ENCODE measurements around the gene PDE10A.

PDE10A gene

DNA sequence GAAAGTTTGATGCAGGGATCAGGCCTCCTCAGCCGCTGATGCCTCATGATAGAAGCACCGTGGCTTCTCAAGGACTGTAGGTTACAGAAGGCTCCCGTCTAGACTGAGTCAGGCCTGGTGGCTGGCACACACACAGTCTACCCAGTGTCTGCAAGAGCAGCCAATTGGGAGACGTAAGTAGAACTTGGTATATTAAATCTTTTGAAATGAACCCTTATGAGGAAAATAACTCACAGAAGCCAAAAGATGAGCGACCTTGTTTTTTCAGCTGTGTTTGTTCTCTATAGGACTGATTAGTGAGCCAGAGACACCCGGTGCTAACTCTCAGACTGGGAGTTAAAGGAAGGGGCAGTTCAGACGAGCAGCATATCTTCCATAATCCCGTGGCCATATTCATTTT is 5.9 kb upstream of the PDE10A start:
- no peaks in the 10 kb centered on the region for H3K36me3 ChIP-seq (ENCODE audit: insufficient read depth, low read length)
- no peaks in the 10 kb centered on the region for H3K9me3 ChIP-seq (ENCODE audit: insufficient read depth, low read length, severe bottlenecking)
- H2AFZ ChIP-seq (ENCODE audit: low read depth, low read length), result no peak overlapping the region
- H3K27me3 ChIP-seq (ENCODE audit: insufficient read depth, low read length, poor library complexity), result no peaks in the 10 kb centered on the region
- no peak for DNase-seq
- H3K27ac ChIP-seq (ENCODE audit: low read length), result no peak overlapping the region
- H3K4me2 ChIP-seq (ENCODE audit: insufficient read depth, low read length), result no peak overlapping the region
- no peak overlapping the region for H3K9ac ChIP-seq (ENCODE audit: low read depth, low read length)
- H3K4me1 ChIP-seq (ENCODE audit: insufficient read depth, low read length), result no peaks in the 10 kb centered on the region
- no peak for ATAC-seq (ENCODE audit: insufficient read depth, low read depth)
- H4K20me1 ChIP-seq (ENCODE audit: insufficient read depth, low read length), result no peaks in the 10 kb centered on the region
- H3K79me2 ChIP-seq (ENCODE audit: insufficient read depth, low read length), result no peaks in the 10 kb centered on the region
- H3K4me3 ChIP-seq (ENCODE audit: low read depth in 1 of 2, low read length in 2 of 2), result no peak overlapping the region
- TF ChIP-seq, protein P1, sequence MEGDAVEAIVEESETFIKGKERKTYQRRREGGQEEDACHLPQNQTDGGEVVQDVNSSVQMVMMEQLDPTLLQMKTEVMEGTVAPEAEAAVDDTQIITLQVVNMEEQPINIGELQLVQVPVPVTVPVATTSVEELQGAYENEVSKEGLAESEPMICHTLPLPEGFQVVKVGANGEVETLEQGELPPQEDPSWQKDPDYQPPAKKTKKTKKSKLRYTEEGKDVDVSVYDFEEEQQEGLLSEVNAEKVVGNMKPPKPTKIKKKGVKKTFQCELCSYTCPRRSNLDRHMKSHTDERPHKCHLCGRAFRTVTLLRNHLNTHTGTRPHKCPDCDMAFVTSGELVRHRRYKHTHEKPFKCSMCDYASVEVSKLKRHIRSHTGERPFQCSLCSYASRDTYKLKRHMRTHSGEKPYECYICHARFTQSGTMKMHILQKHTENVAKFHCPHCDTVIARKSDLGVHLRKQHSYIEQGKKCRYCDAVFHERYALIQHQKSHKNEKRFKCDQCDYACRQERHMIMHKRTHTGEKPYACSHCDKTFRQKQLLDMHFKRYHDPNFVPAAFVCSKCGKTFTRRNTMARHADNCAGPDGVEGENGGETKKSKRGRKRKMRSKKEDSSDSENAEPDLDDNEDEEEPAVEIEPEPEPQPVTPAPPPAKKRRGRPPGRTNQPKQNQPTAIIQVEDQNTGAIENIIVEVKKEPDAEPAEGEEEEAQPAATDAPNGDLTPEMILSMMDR (IDR thresholded peaks at IDR 0.05; ENCODE audit: borderline replicate concordance, extremely low read depth, low read length, poor library complexity, severe bottlenecking), result no peak
- TF ChIP-seq EZH2 (IDR thresholded peaks at IDR 0.05; ENCODE audit: borderline replicate concordance, low read depth, low read length, severe bottlenecking), result no peak

DNA sequence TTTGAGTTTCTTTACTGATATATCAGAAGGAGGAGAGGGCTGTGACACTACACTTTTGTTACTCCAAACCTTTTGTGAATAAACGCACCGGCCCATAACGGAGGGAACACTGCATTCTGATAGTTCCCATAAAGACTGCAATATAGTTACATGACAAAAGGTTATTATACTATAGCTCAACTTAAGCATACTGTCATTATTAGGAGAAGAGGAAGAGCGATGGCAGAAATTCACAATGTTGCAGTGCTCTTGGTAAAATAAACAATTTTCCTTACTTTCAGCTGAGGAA is 2.3 kb upstream of the PDE10A start:
- no peaks in the 10 kb centered on the region for H3K27me3 ChIP-seq (ENCODE audit: insufficient read depth, low read length, poor library complexity)
- no peak overlapping the region for H3K4me2 ChIP-seq (ENCODE audit: insufficient read depth, low read length)
- H3K9me3 ChIP-seq (ENCODE audit: insufficient read depth, low read length, severe bottlenecking), result no peaks in the 10 kb centered on the region
- no peak for ATAC-seq (ENCODE audit: insufficient read depth, low read depth)
- no peak overlapping the region for H3K4me3 ChIP-seq (ENCODE audit: low read depth in 1 of 2, low read length in 2 of 2)
- H2AFZ ChIP-seq (ENCODE audit: low read depth, low read length), result no peak overlapping the region
- H3K4me1 ChIP-seq (ENCODE audit: insufficient read depth, low read length), result no peaks in the 10 kb centered on the region
- H3K27ac ChIP-seq (ENCODE audit: low read length), result no peak overlapping the region
- no peak for DNase-seq
- H4K20me1 ChIP-seq (ENCODE audit: insufficient read depth, low read length), result no peaks in the 10 kb centered on the region
- TF ChIP-seq EZH2 (IDR thresholded peaks at IDR 0.05; ENCODE audit: borderline replicate concordance, low read depth, low read length, severe bottlenecking), result no peak
- TF ChIP-seq, protein P1 (IDR thresholded peaks at IDR 0.05; ENCODE audit: borderline replicate concordance, extremely low read depth, low read length, poor library complexity, severe bottlenecking), result no peak
- no peaks in the 10 kb centered on the region for H3K79me2 ChIP-seq (ENCODE audit: insufficient read depth, low read length)
- H3K36me3 ChIP-seq (ENCODE audit: insufficient read depth, low read length), result no peaks in the 10 kb centered on the region
- no peak overlapping the region for H3K9ac ChIP-seq (ENCODE audit: low read depth, low read length)

DNA sequence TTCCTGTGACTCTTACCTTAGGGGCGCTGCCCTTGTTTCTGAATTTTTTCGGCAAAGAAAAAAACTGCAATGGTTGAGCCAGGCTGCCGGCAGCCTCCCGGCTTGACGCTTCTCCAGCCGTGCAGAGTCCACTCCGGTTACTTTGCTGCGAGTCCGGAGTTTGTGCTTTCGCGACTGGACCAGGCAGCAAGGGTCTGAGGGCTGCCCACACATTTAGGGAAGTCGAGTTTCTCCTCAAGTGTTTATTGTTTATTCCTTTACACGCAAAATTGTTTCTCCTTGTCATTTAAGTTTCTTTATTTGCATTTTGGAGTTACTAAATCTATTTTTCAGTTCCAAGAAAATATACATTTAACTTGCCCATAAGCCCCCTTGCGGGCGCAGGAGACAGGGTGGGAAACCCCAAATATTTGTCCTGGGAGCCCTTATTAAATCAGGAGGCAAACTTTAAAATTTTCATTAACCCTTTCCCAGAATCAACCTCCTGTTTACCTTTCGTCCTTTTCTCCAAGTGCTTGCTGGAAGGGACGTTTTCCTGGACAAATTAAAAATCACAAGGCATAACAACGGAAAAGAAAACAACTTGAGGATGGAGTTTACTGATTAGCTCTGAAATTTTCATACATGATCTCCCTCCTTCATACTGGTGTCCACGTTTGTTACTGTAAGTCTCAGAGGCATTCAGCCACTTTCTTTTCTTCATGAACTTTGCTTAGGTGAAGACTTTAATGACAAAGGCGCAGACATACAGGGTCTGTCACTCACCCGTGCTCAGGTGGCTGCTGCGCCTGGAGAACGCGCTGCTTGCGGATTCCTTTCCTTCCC is 1.7 kb upstream of the PDE10A start:
- no peaks in the 10 kb centered on the region for H3K9me3 ChIP-seq (ENCODE audit: insufficient read depth, low read length, severe bottlenecking)
- no peaks in the 10 kb centered on the region for H3K36me3 ChIP-seq (ENCODE audit: insufficient read depth, low read length)
- no peaks in the 10 kb centered on the region for H3K4me1 ChIP-seq (ENCODE audit: insufficient read depth, low read length)
- no peaks in the 10 kb centered on the region for H4K20me1 ChIP-seq (ENCODE audit: insufficient read depth, low read length)
- H3K9ac ChIP-seq (ENCODE audit: low read depth, low read length), result no peak overlapping the region
- H3K4me2 ChIP-seq (ENCODE audit: insufficient read depth, low read length), result no peak overlapping the region
- H3K79me2 ChIP-seq (ENCODE audit: insufficient read depth, low read length), result no peaks in the 10 kb centered on the region
- no peaks in the 10 kb centered on the region for H3K27me3 ChIP-seq (ENCODE audit: insufficient read depth, low read length, poor library complexity)
- ATAC-seq (ENCODE audit: insufficient read depth, low read depth) (no peak), DNase-seq (no peak)
- TF ChIP-seq, protein P1 (IDR thresholded peaks at IDR 0.05; ENCODE audit: borderline replicate concordance, extremely low read depth, low read length, poor library complexity, severe bottlenecking), result no peak
- TF ChIP-seq EZH2 (IDR thresholded peaks at IDR 0.05; ENCODE audit: borderline replicate concordance, low read depth, low read length, severe bottlenecking), result no peak
- H2AFZ ChIP-seq (ENCODE audit: low read depth, low read length), result no peak overlapping the region
- no peak overlapping the region for H3K4me3 ChIP-seq (ENCODE audit: low read depth in 1 of 2, low read length in 2 of 2)
- H3K27ac ChIP-seq (ENCODE audit: low read length), result no peak overlapping the region

Data from DND-41 (cell line).